Stimulated activated CD8-positive, alpha-beta memory T cell treated with anti-CD3 and anti-CD28 coated beads, Interleukin-4, amount 100 ng/mL, for 24 hours (primary cell): ENCODE data around the gene NAA15.
"Not testable (repeated sequence)": the region's sequence is repeated elsewhere in the genome, so short reads cannot be mapped to it uniquely, and the experiment has no call there.

Experiments
- DNase-seq: peaks from one replicate; pipeline ENCODE4 v3.0.0-alpha.2; 2020; ENCODE audit warnings: low read depth

NAA15 gene

GRCh38 chr4:139301113-139301820 is at the start of gene NAA15:
TSS of gene NAA15 (plus strand) at chr4:139301505. CDS start at chr4:139301778, 273 bp downstream.
- peak; percentile 95 for DNase-seq

DNA sequence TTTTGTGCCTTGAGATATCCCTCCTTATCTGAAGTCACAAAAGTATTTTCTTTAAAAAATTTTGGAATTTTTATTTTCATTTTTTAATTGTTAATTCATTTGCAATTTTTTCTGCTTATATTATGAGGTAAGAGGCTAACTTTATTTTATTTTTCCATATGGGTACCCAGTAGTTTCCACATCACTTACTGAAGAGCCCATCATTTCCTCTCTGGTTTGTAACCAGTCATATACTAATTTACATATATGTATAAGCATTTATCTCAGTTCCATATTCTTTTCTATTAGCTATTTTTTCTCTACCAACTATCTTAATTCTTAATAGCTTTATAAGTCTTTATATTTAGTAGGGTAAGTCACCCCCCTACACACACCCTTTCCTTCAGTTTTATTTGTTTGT is 48.3 kb upstream of the NAA15 start:
- DNase-seq, result no peak

DNA sequence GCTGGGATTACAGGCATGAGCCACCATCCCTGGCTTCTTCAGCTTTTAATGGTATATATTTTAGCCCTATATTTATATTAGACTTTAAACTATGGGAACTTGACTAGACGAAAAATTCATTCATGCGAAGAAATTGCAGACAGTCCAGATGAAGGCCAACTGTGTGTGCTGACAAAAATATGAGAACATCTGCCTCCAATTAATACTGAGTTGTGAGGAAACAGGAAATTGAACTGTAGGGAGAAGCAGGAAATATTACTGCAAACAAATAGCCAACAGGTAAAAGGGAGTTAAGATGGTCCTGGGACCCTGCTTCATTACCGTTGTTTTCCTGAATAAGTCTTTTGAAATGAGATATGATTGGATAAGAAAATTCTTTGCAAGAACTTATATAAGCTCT is 47.6 kb upstream of the NAA15 start:
- no peak for DNase-seq

DNA sequence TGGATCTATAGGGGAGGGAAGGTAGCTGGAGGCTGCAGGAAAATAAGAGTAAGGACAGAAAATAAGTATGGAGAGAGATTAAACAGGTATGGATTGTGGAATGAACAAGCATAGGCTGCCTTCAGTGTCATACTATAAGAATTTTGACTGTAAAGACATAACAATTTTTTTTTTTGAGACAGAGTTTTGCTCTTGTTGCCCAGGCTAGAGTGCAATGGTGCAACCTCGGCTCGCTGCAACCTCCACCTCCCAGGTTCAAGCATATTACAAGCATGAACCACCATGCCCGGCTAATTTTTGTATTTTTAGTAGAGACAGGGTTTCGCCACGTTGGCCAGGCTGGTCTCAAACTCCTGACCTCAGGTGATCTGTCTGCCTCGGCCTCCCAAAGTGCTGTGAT is 45.7 kb upstream of the NAA15 start:
- not testable (repeated sequence) for DNase-seq

- DNase-seq, result no peak
Measured at GRCh38 chr4:139256349-139256748, 45.0 kb upstream of the NAA15 start.

DNA sequence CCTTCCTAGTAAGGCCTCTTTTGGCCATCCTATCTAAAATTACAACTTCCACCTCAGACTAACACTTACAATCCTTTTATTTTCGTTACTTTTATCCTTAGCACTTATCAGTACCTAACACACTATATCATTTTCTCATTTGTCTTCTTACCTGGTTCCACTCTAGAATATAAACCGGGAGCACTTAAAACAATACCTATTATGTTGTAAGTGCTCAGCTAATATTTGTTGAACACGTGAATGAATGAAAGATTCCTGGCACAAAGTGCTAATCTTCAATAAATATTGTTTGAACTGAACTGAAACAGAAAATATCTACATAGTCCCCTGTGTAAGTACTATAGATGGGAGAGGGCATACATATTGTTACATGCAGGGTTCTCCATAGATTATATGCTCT is 35.7 kb upstream of the NAA15 start:
- DNase-seq, result no peak

- no peak for DNase-seq
Measured at GRCh38 chr4:139266208-139266582, 35.1 kb upstream of the NAA15 start.

GRCh38 chr4:139266583-139267257 is 34.6 kb upstream of the NAA15 start:
- peak; percentile 69 for DNase-seq

DNA sequence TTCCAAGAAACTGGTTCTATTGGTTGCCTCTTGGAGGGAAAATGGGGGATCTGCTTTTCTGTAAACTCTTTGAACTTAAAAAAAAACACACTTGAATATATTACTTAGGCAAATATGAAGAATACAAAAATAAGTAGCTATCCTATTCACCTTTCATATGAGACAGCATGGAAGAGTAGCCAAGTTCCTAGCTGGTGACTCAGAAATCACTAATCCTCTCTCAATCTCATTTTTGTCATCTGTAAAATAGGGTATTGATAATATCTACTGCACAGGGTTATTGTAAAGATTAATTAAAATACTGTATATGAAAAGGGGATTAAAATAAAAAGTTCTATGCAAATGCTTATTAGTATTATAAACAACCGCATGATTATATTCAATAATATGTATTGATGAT is 34.0 kb upstream of the NAA15 start:
- no peak for DNase-seq

GRCh38 chr4:139273835-139274234 is 27.5 kb upstream of the NAA15 start:
- DNase-seq, result no peak

DNA sequence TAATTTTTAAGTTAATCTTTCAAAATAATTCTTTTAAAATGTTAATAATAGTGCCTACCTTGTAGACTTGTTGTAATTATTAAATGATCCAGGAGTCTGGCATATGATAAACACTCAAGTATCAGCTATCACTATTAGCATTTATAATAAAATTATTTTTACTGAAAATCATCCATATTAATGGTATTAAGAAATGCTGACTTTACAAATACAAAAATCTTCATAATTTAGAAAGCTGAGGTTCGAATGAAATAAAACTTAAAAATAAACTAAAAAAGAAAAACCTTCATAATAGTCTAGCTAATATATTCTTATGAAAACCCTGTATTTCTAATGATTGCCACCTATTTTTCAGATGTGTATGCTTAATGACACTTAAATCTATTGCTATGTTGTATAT is 26.5 kb upstream of the NAA15 start:
- no peak for DNase-seq

DNA sequence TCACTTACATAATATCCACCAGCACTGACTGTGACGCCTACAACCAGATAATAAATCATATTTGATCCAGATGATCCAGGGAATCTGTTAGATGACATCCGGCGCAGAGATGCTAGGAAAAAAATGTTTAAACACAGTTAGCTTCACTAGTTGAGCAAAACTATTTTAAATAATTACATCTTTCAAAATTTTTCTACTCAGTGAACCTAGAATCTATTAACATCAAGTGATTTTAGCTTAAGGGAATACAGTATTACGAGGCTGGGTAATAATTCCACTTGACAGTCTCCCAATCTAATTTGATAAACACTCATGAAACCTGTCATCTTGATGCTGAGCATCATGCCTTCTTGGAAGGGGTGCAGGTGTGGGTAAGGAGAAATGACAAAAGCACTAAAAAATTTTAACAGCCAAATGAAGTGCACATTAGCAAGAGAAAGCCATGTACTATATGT is 26.0 kb upstream of the NAA15 start:
- DNase-seq, result no peak

DNA sequence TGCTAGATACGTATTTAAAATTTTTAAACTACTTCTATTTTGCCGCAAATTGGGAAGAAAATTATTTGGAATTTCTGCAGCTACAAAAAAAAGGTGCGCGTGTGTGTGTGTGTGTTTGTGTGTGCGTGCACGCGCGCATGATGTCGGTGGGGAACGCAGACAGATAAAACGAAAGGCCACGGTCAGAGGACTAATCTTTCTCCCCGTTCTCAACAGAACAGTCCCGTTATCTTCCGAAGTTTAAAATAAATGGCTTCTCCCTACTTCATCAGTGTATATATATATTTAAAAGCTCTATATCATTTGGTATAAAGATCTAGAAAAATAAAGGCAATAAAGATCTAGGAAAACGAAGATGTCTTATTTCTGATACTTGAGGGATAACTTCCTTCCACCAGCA is 22.8 kb upstream of the NAA15 start:
- no peak for DNase-seq

DNA sequence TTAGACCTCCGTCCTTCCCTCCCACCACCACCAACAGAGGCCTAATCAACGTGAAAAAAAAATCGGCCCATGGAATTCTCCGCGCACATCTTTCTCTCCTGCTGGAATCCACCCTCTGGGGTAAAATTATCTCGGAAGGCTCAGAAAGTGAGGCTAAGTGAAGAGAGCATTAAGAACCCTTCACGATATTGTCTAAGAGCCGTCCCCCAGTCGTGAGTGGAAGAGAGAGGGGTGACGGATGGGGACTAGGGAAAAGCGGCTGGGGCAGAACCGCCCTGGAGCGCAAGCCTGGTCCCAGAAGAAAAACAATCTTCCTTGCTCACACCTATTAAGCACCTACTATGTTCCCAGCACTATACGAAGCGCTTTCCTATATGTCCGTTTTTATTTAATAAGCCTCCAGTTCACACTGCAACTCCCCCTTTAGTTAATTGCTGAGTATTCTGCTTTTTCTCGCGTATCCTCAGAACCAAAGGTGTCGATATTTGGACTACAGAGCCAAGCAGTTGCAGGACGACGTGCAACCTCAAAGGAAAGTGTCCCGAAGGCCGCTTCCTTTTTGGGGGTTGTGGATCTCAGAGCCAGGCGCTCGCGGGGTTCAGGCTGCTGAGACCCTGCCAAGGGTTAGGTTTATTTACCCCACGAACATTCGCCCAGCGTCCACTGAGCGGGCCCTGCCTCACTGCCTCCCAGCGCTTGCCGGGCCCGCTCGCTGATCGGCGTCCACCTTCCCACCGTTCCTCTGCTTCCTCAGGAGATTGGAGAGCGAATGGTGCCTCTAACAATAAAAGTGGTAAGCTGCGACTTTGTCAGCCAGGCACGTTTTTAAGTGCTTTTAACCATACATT is 22.2 kb upstream of the NAA15 start:
- DNase-seq, result no peak

DNA sequence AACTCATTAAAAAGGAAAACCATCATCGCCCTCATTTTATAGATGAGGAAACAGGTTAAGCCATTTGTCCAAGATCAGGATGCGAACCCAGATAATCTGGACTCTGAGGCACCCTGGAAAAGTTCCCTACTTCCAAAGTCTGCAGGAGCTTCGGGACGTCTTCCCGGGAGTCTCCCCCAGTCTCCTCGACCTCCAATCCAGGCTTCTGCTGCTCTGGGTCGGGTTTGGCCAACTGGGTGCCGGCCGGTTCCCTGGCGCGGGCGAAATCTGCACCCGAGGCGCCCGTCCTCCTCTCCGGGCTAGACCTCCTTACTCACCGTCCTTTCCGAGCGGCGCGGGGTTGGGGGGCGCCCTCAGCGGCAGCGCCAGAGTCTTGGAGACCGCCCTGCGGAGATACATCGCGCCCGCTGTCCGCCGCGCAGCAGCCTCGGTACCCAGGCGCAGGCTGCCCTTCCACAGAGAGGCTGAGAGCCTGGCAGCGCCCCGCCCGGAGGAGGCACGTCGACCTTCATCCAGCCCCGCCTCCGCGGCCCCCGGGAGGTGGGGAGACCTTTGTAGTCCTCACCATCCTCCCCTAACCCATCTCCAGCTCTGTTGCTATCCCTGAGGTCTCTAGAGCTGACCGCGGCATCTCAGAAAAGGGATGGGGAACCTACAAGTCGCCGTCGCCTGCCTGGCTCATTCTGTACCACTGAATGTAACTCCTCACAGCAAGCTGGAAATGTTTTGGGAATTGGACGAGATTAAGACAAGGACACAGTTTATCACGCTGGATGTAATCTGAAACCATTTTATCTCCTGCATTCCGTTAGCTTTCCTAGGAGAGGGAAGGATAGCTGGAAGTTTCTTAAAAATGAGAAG is 21.3 kb upstream of the NAA15 start, which contains the start of gene MGARP:
Gene MGARP (minus strand): TSS at position 466 of the 861 bp plus-strand sequence. CDS start 67 bp downstream, at position 399.
- DNase-seq, result no peak

DNA sequence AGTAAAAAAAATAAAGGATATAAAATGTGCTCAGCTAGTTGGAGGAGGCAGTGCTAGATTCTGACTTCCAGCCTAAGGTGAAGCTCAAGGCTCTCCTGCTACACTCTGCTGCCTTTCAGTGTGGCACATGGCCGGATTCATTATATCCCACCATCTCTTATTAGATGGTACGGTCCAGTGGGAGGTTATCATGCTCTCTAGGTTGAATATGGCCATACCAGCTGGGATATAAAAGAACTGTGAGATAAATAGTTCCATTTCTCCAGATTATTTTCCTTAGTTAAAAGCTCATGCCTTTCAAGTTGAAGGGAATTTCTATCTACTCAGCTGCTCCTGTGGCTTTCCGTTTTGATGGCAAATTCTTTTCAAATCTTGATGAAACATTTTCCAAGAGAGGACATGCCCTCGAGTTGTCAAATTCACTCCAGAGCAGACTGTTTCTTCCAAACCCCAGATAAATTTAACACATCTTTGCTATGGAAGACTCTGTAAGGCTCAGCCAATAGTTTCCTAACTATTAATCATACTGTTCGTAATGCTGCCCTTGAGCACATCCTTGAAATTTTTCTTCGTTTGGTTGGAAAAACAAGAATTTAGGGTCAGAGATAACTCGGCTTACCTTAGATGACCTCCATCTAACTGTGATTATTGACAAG is 19.1 kb upstream of the NAA15 start:
- no peak for DNase-seq

- DNase-seq, result no peak
Measured at GRCh38 chr4:139282721-139283075, 18.6 kb upstream of the NAA15 start.

DNA sequence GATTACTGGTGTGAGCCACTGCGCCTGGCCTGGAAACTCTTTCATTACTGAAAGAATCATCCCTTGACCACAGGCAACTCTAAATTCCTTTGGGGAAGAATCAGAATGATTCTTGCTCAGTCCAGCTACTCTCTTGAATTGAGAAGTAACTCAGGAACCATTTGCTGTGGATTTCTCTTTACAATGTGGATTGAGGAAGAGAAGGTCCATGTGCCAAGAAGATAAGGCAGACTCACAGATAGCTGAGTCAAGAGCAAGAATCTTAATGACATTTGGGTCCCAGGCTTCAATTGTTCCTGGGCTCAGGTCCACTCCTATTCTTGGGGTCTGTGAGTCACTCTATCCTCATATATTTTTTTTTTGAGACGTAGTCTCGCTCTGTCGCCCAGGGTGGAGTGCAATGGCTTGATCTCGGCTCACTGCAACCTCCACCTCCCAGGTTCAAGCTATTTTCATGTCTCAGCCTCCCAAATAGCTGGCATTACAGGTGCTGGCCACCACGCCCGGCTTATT is 15.1 kb upstream of the NAA15 start:
- no peak for DNase-seq

DNA sequence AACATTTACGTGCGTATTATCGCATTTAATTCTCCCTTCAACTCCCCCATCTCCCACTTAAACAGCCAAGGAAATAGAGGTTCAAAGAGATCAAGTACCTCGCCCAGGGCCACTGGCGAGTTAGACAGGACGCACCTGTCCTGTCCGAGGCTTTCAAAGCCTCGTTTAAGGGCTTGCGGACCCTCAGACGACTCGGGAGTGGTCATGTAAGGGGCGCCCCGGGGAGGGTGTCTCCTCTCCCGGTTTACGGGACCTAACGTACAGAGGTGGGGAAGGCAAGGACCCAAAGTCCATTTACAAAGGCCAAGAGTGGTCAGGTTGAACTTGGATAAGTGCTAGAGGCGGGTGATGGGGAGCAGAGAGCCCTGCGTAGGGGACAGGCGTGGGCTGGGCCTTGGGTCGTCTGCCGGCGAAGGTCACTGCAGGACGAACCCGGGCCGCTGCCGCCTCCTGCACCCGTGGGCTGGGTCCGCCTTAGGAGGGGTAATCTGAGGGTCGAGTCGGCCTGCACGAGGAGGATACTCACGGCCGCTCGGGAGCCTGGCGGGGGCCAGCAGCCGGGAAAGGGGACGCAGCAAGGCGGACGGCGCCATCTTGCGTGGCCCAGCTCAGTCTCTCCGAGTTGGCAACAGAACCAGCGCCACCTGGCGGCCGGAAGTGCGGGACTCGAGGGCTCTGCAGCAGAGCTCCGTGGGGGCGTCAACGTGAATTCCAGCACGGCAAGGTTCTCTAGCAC is 5.9 kb upstream of the NAA15 start:
- DNase-seq, result peak; percentile 99

- no peak for DNase-seq
Measured at GRCh38 chr4:139295942-139296299, 5.4 kb upstream of the NAA15 start.
